NCI-H2081 (cell line): ENCODE results near the gene MRPS34.
"Not testable (repeated sequence)": the region's sequence is repeated elsewhere in the genome, so short reads cannot be mapped to it uniquely, and the experiment has no call there.

Experiments
- DNase-seq, 2 experiments: peaks; one replicate each; lab custom pipeline; 2025; lab: John Stamatoyannopoulos, UW

The MRPS34 gene

GRCh38 chr16:1749152-1750117 lies 23.5 kb downstream of the MRPS34 start:
- DNase-seq, result no peak

GRCh38 chr16:1747934-1748333 lies 25.0 kb downstream of the MRPS34 start:
- DNase-seq, result no peak

- DNase-seq, result no peak
Observed at GRCh38 chr16:1746693-1747195, 26.2 kb downstream of the MRPS34 start.

GRCh38 chr16:1745900-1746692 lies 26.8 kb downstream of the MRPS34 start:
- no peak for DNase-seq

- no peak for DNase-seq
Observed at GRCh38 chr16:1745181-1745899, 27.6 kb downstream of the MRPS34 start.

GRCh38 chr16:1744338-1744840 lies 28.5 kb downstream of the MRPS34 start:
- DNase-seq, result no peak

GRCh38 chr16:1743376-1744337 lies 29.3 kb downstream of the MRPS34 start:
- no peak for DNase-seq

- no peak for DNase-seq
Observed at GRCh38 chr16:1741553-1742165, 31.3 kb downstream of the MRPS34 start.

- no peak for DNase-seq
Observed at GRCh38 chr16:1740781-1741490, 32.0 kb downstream of the MRPS34 start.

GRCh38 chr16:1740234-1740633 lies 32.7 kb downstream of the MRPS34 start:
- no peak for DNase-seq

GRCh38 chr16:1734816-1735215 lies 38.1 kb downstream of the MRPS34 start:
- no peak for DNase-seq

GRCh38 chr16:1734123-1734522 lies 38.8 kb downstream of the MRPS34 start:
- DNase-seq, result no peak

GRCh38 chr16:1732551-1732987 lies 40.4 kb downstream of the MRPS34 start:
- not testable (repeated sequence) for DNase-seq

GRCh38 chr16:1732071-1732470 lies 40.9 kb downstream of the MRPS34 start:
- no peak for DNase-seq

GRCh38 chr16:1731603-1732002 lies 41.3 kb downstream of the MRPS34 start:
- no peak for DNase-seq

GRCh38 chr16:1731073-1731472 lies 41.9 kb downstream of the MRPS34 start:
- no peak for DNase-seq

- DNase-seq, result no peak
Observed at GRCh38 chr16:1729445-1729844, 43.5 kb downstream of the MRPS34 start.

- DNase-seq, result no peak
Observed at GRCh38 chr16:1729026-1729425, 43.9 kb downstream of the MRPS34 start.
